Activated B cell treated with CpG ODN at 0.5 μM for 24 hours (primary cell): ENCODE results near the gene PPP2R5A. TPM values are rescaled to one million over a fixed set of nuclear protein-coding genes. Genes with fewer than 3 reads are reported as not detected.

Experiments used
- ATAC-seq: fragments of 200-7000 bp; cut with Tn5 transposase; one replicate; pipeline ENCODE4 v1.10.0; 2021; ENCODE audit warnings: low read depth, mild to moderate bottlenecking, moderate library complexity
- CTCF ChIA-PET: fragments of 350-600 bp; sonication (Branson Sonifier 250); formaldehyde crosslinking; loops from one replicate; lab custom pipeline; 2021; ENCODE audit warnings: antibody characterized with exemption; lab: Charles Lee
- POLR2A ChIA-PET: fragments of 350-600 bp; sonication (Branson Sonifier 250); formaldehyde crosslinking; loops from one replicate; lab custom pipeline; 2021; ENCODE audit warnings: antibody characterized with exemption; lab: Charles Lee
- DNase-seq: peaks from one replicate; pipeline ENCODE4 v3.0.0; 2022
- H3K27ac Mint-ChIP-seq: one replicate; pipeline ENCODE4 v1.8.0; 2020; ENCODE audit warnings: mixed read lengths
- H3K27me3 Mint-ChIP-seq: one replicate; pipeline ENCODE4 v1.8.0; 2021; ENCODE audit warnings: mixed read lengths
- H3K36me3 Mint-ChIP-seq: one replicate; pipeline ENCODE4 v1.8.0; 2021; ENCODE audit warnings: low read depth, mixed read lengths
- H3K4me1 Mint-ChIP-seq: one replicate; pipeline ENCODE4 v1.8.0; 2021; ENCODE audit warnings: mixed read lengths
- H3K4me3 Mint-ChIP-seq: one replicate; pipeline ENCODE4 v1.8.0; 2020; ENCODE audit warnings: mild to moderate bottlenecking, mixed read lengths
- H3K9me3 Mint-ChIP-seq: one replicate; pipeline ENCODE4 v1.8.0; 2020; ENCODE audit warnings: mixed read lengths
- CTCF ChIP-seq: fragments of 200-600 bp; IDR thresholded peaks from one replicate; pipeline ENCODE4 v1.8.0; 2022; ENCODE audit warnings: antibody characterized with exemption, mild to moderate bottlenecking
- intact Hi-C: fragments of 100-400 bp; cut with micrococcal nuclease; formaldehyde crosslinking; loops from one replicate; pipeline ENCODE4 v1.15.1; 2024
- total RNA-seq: library from RNA; stranded (reverse); gene quantifications from 2 replicates; pipeline ENCODE4 v1.2.3, GENCODE V29; 2022

The PPP2R5A gene
- total RNA-seq, 1 donor from 2014 or later: 31.6 TPM

DNA sequence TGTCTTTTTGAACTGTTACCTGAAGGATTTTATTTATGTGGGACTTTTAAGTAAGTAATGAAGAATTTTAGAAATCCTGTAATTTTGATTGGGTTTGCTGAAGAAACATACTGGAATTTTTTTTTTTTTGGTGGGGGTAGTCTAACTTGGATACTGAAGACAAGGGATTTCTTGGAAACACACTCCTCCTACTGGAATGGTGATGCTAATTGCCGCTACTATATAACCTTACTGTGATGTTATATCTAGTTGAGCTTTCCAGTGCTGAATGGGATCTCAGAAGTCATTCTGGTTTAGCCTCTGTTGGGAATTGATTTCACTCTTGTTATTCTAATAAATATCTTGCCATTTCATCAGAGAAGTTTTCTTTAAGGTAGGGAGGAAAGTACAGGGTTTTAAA lies 8.4 kb downstream of the PPP2R5A start:
- CTCF ChIA-PET: interaction anchor here (2.7 to 4.2 kb wide), 3 partner anchors 162 to 231 kb away, joined by 11 to 40 read pairs (median 22); no protein-coding TSS in a partner anchor
- H3K4me1 Mint-ChIP-seq: peaks cover 72% of the 10 kb centered on the region
- H3K27ac Mint-ChIP-seq: no peak overlapping the region

DNA sequence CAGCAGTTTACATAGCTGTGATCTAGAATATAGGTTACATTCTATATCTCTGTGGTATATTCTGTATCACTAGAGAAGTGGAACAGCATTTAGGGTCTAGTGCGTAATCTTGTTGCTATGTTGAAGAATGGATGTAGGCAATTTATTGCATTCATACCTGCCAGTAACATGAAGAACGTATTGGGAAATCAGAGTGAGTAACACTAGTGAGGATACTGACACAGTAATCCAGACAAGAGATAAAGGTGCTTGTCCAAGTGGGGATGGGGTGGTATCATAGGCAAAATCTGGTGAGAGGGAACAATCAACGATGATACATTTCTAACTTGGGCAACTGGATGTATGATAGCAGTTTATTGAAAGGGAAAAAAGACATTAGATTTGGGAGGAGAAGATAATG lies 9.8 kb downstream of the PPP2R5A start:
- H3K4me3 Mint-ChIP-seq: no peak overlapping the region
- no peak for ATAC-seq
- no peak overlapping the region for H3K27ac Mint-ChIP-seq

More for the DNA sequence above, 8.4 kb downstream of the PPP2R5A start:
- H3K9me3 Mint-ChIP-seq: no peaks in the 10 kb centered on the region
- H3K27me3 Mint-ChIP-seq: no peaks in the 10 kb centered on the region
- H3K36me3 Mint-ChIP-seq: no peaks in the 10 kb centered on the region
- intact Hi-C loops: no loop called here
- DNase-seq: no peak
- no peak for TF ChIP-seq CTCF
- POLR2A ChIA-PET: no interaction called here
- no peak overlapping the region for H3K4me3 Mint-ChIP-seq
- ATAC-seq: no peak

DNA sequence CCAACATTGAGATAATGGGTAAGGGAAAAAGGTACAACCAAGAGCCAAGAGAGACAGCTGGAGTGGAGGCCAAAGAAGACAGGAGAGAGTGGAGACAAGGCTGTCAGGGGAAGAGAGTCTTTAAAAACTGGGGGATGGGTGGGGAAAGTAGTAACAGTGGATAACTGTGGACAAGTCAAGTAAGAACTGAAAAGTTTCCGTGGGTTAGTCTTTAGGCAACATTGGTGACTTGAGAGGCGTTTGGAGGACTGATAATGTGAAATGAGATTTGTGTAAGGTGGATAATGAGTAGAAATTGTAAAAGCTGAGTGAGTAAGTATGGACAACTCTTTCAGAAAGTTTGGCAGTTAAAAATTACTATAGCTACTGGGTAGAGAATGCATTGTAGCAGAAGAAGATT lies 10.4 kb downstream of the PPP2R5A start:
- H3K27ac Mint-ChIP-seq: no peak overlapping the region
- POLR2A ChIA-PET: interaction anchor here (1.9 kb wide), 1 partner anchor 10 kb away, joined by 10 read pairs; the partner anchor contains the start of gene PPP2R5A
- DNase-seq (no peak), ATAC-seq (no peak)
- intact Hi-C loops: no loop called here
- TF ChIP-seq CTCF: no peak
- no peaks in the 10 kb centered on the region for H3K27me3 Mint-ChIP-seq
- no peaks in the 10 kb centered on the region for H3K36me3 Mint-ChIP-seq
- CTCF ChIA-PET: interaction anchor here (2.7 kb wide), 1 partner anchor 225 kb away, joined by 11 read pairs; no protein-coding TSS in a partner anchor
- H3K9me3 Mint-ChIP-seq: no peaks in the 10 kb centered on the region
- peaks cover 66% of the 10 kb centered on the region for H3K4me1 Mint-ChIP-seq
- no peak overlapping the region for H3K4me3 Mint-ChIP-seq

More for the DNA sequence above, 9.8 kb downstream of the PPP2R5A start:
- peaks cover 69% of the 10 kb centered on the region for H3K4me1 Mint-ChIP-seq
- no peaks in the 10 kb centered on the region for H3K27me3 Mint-ChIP-seq
- no peaks in the 10 kb centered on the region for H3K36me3 Mint-ChIP-seq
- no peaks in the 10 kb centered on the region for H3K9me3 Mint-ChIP-seq
- POLR2A ChIA-PET: interaction anchor here (0.6 to 1.9 kb wide), 2 partner anchors 9 to 39 kb away, joined by 3 to 10 read pairs; partner anchors contain the start of gene PPP2R5A
- TF ChIP-seq CTCF: no peak
- intact Hi-C loops: no loop called here
- DNase-seq: no peak
- CTCF ChIA-PET: interaction anchor here (2.7 kb wide), 1 partner anchor 224 kb away, joined by 11 read pairs; no protein-coding TSS in a partner anchor

GRCh38 chr1:212297338-212297737 lies 12.1 kb downstream of the PPP2R5A start:
- CTCF ChIA-PET: no interaction called here

More at GRCh38 chr1:212297338-212297737, 12.1 kb downstream of the PPP2R5A start:
- intact Hi-C loops: no loop called here
- Mint-ChIP-seq H3K27ac (no peak overlapping the region), H3K4me3 (no peak overlapping the region), H3K27me3 (no peaks in the 10 kb centered on the region), H3K4me1 (peaks cover 56% of the 10 kb centered on the region), H3K9me3 (no peaks in the 10 kb centered on the region), H3K36me3 (no peaks in the 10 kb centered on the region)
- ATAC-seq (no peak), DNase-seq (no peak)
- POLR2A ChIA-PET: interaction anchor here (0.7 kb wide), 1 partner anchor 10 kb away, joined by 6 read pairs; no protein-coding TSS in a partner anchor
- no peak for TF ChIP-seq CTCF
